DOHH2 (cell line): ENCODE data around the gene SLC66A2.

Experiments
- CTCF ChIP-seq: fragments of 200-600 bp; sonication (generic); IDR thresholded peaks from one replicate; pipeline ENCODE4 v1.5.1; 2014; ENCODE audit warnings: antibody characterized with exemption, mild to moderate bottlenecking, low read depth, low read length; ENCODE audit not compliant: poor library complexity, severe bottlenecking
- EZH2phosphoT487 ChIP-seq: fragments of 200-600 bp; sonication (generic); IDR thresholded peaks from 2 replicates; pipeline ENCODE4 v1.6.1; 2017; ENCODE audit warnings: borderline replicate concordance, mild to moderate bottlenecking, antibody characterized with exemption, low read length, moderate library complexity, mixed read lengths

GRCh38 chr18:79882522-79883241 is 68.8 kb downstream of the SLC66A2 start:
- TF ChIP-seq CTCF (no peak), EZH2phosphoT487 (no peak)
